ENCODE measurements around the gene QSOX1. TPM values are rescaled to one million over a fixed set of nuclear protein-coding genes. Genes with fewer than 3 reads are reported as not detected.

QSOX1 gene
- total RNA-seq, 1 donor, result 128 TPM

GRCh38 chr1:180206581-180206980, 51.9 kb downstream of the QSOX1 start:
- no peak for DNase-seq (ENCODE audit: low read depth)
- no peak overlapping the region for H3K4me3 ChIP-seq (ENCODE audit: low read depth, low read length)
- TF ChIP-seq, protein P1, sequence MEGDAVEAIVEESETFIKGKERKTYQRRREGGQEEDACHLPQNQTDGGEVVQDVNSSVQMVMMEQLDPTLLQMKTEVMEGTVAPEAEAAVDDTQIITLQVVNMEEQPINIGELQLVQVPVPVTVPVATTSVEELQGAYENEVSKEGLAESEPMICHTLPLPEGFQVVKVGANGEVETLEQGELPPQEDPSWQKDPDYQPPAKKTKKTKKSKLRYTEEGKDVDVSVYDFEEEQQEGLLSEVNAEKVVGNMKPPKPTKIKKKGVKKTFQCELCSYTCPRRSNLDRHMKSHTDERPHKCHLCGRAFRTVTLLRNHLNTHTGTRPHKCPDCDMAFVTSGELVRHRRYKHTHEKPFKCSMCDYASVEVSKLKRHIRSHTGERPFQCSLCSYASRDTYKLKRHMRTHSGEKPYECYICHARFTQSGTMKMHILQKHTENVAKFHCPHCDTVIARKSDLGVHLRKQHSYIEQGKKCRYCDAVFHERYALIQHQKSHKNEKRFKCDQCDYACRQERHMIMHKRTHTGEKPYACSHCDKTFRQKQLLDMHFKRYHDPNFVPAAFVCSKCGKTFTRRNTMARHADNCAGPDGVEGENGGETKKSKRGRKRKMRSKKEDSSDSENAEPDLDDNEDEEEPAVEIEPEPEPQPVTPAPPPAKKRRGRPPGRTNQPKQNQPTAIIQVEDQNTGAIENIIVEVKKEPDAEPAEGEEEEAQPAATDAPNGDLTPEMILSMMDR (IDR thresholded peaks at IDR 0.05; ENCODE audit: insufficient read depth, low read depth, low read length), result no peak

- DNase-seq (ENCODE audit: low read depth), result no peak
- TF ChIP-seq, protein P1 (IDR thresholded peaks at IDR 0.05; ENCODE audit: insufficient read depth, low read depth, low read length), result no peak
Measured at GRCh38 chr1:180208264-180208663, 53.6 kb downstream of the QSOX1 start.

DNA sequence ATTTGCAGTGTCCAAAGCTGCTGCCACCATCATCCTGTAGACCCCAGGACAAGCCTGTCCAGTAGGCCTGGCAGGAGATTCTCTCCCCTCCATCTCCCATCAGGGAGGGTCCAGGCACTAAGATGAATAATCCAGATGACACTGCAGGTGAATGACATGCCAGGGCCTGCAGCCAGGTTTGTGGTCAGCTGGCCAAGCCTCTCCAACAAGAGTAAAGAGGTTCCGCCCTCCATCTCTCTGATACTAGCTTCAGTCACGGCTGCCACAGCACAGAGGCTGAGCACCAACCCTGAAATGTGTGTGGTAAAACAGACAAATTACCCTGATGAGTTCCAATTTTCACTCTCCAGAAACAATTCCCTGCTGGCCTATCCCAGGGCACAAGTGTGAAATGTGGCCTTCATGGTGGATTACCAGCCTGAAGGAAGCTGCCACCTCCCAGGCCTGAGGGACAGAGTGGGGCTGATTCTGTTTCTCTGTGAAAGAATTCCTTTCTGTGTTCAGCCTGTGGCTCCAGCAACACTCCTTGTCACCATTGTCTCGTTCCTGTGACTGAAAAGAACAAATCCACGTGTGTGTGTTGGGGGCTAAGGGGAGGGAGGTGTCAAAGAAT, 55.4 kb downstream of the QSOX1 start:
- TF ChIP-seq, protein P1 (IDR thresholded peaks at IDR 0.05; ENCODE audit: insufficient read depth, low read depth, low read length), result no peak
- no peak for DNase-seq (ENCODE audit: low read depth)
- H3K4me3 ChIP-seq (ENCODE audit: low read depth, low read length), result no peak overlapping the region

More at GRCh38 chr1:180208264-180208663, 53.6 kb downstream of the QSOX1 start:
- no peak overlapping the region for H3K4me3 ChIP-seq (ENCODE audit: low read depth, low read length)

DNA sequence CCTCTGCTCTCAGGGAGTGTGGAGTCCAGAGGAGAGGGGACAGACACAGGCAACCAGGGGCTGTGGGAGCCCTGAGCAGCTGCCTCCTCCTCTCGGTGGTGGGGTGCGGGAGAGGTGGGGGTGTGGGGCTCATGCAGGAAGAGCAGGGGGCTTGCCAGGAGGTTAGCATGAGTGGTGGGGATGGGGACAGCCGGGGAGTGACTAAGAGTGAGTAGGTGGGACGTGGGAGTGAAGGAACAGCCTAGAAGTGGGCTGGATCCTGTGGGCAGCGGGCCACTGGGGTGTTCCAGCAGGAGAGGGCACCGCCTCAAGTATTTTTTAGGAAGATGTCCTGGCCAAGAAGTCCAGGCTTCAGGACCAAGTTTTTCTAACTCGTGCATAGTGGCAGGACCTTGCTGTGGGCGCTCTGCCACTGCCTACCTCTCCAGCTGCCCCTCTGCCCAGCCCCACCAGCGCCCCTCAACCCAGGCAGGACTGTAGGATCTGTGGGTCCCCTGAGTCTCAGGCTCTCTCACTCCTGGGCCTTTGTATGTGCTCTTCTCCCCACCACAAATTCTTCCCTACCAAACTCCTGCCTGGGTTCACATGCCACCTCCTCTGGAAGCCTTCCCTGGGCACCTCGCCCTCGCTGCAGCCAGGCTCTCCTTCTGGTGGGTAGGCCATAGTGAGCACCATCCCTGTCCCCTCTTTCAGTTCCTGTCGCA, 56.6 kb downstream of the QSOX1 start:
- TF ChIP-seq, protein P1 (IDR thresholded peaks at IDR 0.05; ENCODE audit: insufficient read depth, low read depth, low read length), result no peak
- DNase-seq (ENCODE audit: low read depth), result no peak
- H3K4me3 ChIP-seq (ENCODE audit: low read depth, low read length), result no peak overlapping the region

GRCh38 chr1:180211860-180212229, 57.2 kb downstream of the QSOX1 start:
- no peak for DNase-seq (ENCODE audit: low read depth)
- no peak overlapping the region for H3K4me3 ChIP-seq (ENCODE audit: low read depth, low read length)
- TF ChIP-seq, protein P1 (IDR thresholded peaks at IDR 0.05; ENCODE audit: insufficient read depth, low read depth, low read length), result no peak

GRCh38 chr1:180213401-180214170, 58.9 kb downstream of the QSOX1 start:
- TF ChIP-seq, protein P1 (IDR thresholded peaks at IDR 0.05; ENCODE audit: insufficient read depth, low read depth, low read length), result no peak
- peak; percentile 22 for DNase-seq (ENCODE audit: low read depth)
- H3K4me3 ChIP-seq (ENCODE audit: low read depth, low read length), result no peak overlapping the region

All from fibroblast of villous mesenchyme (primary cell).